Measurements from ENCODE around the gene SUSD4. TPM values are rescaled to one million over a fixed set of nuclear protein-coding genes. Genes with fewer than 3 reads are reported as not detected.

The SUSD4 gene
- total RNA-seq, 2 experiments from 2014 or later: 13.0 to 13.8 TPM

DNA sequence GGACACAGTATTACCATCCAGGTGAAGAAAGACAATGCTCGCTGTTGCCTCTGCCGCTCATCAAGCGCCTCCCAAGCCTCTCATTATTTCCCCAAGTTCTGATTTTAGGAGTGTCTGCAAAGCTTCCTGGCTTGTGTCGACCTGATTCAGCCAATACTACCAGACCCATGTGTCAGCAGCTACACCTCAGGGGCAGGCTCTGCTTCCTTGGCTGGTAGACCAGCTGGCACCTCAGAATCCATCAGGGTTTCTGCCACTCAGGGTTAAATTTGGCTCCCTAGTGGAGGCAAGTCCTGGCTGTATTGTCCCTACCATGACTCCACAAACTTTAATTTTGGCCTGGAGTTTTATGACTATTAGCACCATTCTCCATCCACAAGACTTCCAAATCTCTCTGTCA is 35.4 kb downstream of the SUSD4 start:
- Histone ChIP-seq H3K4me1 (ENCODE audit: insufficient read depth, low read length) (peaks cover 21% of the 10 kb centered on the region), H3K36me3 (ENCODE audit: insufficient read depth, low read length) (no peaks in the 10 kb centered on the region), H3K27me3 (ENCODE audit: control insufficient read depth in 1 of 2, insufficient read depth in 2 of 2, low read length in 2 of 2) (no peaks in the 10 kb centered on the region), H3K4me3 (ENCODE audit: low read length) (no peak overlapping the region), H3K27ac (ENCODE audit: low read depth in 1 of 2, low read length in 2 of 2) (no peak overlapping the region), H3K9me3 (ENCODE audit: control insufficient read depth in 1 of 2, insufficient read depth in 1 of 2, low read length in 2 of 2) (no peaks in the 10 kb centered on the region)
- CTCF ChIA-PET: no interaction called here
- DNase-seq (no peak), ATAC-seq (ENCODE audit: poor library complexity) (no peak)
- TF ChIP-seq, protein P1, sequence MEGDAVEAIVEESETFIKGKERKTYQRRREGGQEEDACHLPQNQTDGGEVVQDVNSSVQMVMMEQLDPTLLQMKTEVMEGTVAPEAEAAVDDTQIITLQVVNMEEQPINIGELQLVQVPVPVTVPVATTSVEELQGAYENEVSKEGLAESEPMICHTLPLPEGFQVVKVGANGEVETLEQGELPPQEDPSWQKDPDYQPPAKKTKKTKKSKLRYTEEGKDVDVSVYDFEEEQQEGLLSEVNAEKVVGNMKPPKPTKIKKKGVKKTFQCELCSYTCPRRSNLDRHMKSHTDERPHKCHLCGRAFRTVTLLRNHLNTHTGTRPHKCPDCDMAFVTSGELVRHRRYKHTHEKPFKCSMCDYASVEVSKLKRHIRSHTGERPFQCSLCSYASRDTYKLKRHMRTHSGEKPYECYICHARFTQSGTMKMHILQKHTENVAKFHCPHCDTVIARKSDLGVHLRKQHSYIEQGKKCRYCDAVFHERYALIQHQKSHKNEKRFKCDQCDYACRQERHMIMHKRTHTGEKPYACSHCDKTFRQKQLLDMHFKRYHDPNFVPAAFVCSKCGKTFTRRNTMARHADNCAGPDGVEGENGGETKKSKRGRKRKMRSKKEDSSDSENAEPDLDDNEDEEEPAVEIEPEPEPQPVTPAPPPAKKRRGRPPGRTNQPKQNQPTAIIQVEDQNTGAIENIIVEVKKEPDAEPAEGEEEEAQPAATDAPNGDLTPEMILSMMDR (IDR thresholded peaks at IDR 0.05): no peak
- H3K4me1 Mint-ChIP-seq (ENCODE audit: low read depth): peaks cover 29% of the 10 kb centered on the region
- intact Hi-C loops (cut with DNase I, micrococcal nuclease): no loop called here
- H3K27ac Mint-ChIP-seq: no peak overlapping the region
- no peaks in the 10 kb centered on the region for H3K27me3 Mint-ChIP-seq
- H3K36me3 Mint-ChIP-seq (ENCODE audit: low read depth): no peaks in the 10 kb centered on the region
- H3K4me3 Mint-ChIP-seq: no peak overlapping the region
- POLR2A ChIA-PET: no interaction called here
- no peaks in the 10 kb centered on the region for H3K9me3 Mint-ChIP-seq

DNA sequence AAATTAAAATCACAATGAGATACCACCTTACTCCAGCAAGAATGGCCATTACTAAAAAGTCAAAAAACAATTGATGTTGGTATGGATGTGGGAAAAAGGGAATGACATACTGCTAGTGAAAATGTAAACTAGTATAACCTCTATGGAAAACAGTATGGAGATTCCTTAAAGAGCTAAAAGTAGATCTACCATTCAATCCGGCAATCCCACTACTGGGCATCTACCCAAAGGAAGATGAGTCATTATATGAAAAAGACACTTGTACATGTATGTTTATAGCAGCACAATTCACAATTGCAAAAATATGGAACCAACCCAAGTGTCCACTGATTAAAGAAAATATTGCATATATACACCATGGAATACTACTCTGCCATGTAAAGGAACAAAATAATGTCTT is 37.2 kb downstream of the SUSD4 start:
- H3K9me3 Mint-ChIP-seq: no peaks in the 10 kb centered on the region
- intact Hi-C loops (cut with DNase I, micrococcal nuclease): no loop called here

DNA sequence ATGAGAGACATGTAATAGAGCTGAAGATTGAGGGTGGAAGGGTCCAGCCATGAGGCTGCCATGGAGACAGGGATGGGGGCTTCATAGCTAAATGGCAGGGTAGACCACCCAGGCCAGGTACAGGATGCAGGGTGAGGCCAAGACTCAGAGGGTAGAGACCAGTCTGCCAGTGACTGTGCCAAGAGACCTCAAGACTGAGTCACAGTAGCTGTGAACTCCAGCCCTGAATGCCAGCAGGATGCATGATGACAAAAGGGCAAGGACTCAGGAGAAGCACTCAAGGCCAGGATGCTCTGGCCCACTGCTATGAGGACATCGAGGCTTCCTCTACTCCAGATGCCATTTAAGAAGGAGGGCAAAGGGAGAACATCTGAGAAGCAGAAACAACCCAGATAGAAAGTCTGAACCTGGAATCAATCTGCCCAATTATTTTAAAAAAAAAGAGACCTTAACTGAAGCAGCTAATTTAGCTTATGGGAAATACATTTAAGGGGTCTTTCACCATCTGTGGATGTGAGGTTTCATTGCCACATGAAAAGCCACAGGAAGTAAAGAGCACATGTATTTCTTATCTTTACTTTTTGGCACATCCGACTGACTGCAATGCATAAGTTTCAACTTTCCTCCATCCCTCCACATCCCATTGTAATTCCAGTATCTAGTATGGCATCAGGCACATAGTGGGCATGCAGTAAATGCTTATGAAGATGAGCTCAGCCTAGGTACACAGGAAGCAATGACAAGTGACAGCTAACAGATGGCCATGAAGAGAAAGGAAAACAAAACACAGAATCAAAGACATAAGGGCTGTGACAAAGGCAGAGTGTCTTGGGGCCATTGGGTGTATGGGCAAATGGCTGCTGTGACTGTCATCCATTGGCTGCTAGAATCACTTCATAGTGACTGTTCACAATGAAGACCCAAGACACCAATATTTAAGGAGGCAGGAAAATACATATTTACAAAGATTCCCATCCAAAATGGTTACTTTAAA is 40.2 kb downstream of the SUSD4 start:
- Mint-ChIP-seq H3K4me1 (ENCODE audit: low read depth) (peaks cover 26% of the 10 kb centered on the region), H3K9me3 (peaks cover 2% of the 10 kb centered on the region), H3K27ac (peak overlapping the region; percentile 7), H3K36me3 (ENCODE audit: low read depth) (no peaks in the 10 kb centered on the region), H3K4me3 (no peak overlapping the region), H3K27me3 (no peaks in the 10 kb centered on the region)
- DNase-seq (peak in 1 of 14 experiments; percentile 13), ATAC-seq (ENCODE audit: poor library complexity) (peak; percentile 49)
- Histone ChIP-seq H3K27me3 (ENCODE audit: control insufficient read depth in 1 of 2, insufficient read depth in 2 of 2, low read length in 2 of 2) (no peaks in the 10 kb centered on the region), H3K4me1 (ENCODE audit: insufficient read depth, low read length) (peaks cover 19% of the 10 kb centered on the region), H3K36me3 (ENCODE audit: insufficient read depth, low read length) (no peaks in the 10 kb centered on the region), H3K9me3 (ENCODE audit: control insufficient read depth in 1 of 2, insufficient read depth in 1 of 2, low read length in 2 of 2) (no peaks in the 10 kb centered on the region), H3K27ac (ENCODE audit: low read depth in 1 of 2, low read length in 2 of 2) (no peak overlapping the region), H3K4me3 (ENCODE audit: low read length) (no peak overlapping the region)
- CTCF ChIA-PET: interaction anchor here (1.0 kb wide), 1 partner anchor 190 kb away, joined by 3 read pairs; no protein-coding TSS in a partner anchor
- TF ChIP-seq, protein P1 (IDR thresholded peaks at IDR 0.05): no peak
- POLR2A ChIA-PET: interaction anchor here (1.5 kb wide), 1 partner anchor 40 kb away, joined by 4 read pairs; the partner anchor contains the start of gene SUSD4
- intact Hi-C loops (cut with DNase I, micrococcal nuclease): no loop called here

More for the DNA sequence above, 37.2 kb downstream of the SUSD4 start:
- H3K4me3 ChIP-seq (ENCODE audit: low read length): no peak overlapping the region
- TF ChIP-seq, protein P1 (IDR thresholded peaks at IDR 0.05): no peak
- no peaks in the 10 kb centered on the region for H3K9me3 ChIP-seq (ENCODE audit: control insufficient read depth in 1 of 2, insufficient read depth in 1 of 2, low read length in 2 of 2)
- ATAC-seq (ENCODE audit: poor library complexity) (no peak), DNase-seq (no peak)
- H3K36me3 ChIP-seq (ENCODE audit: insufficient read depth, low read length): no peaks in the 10 kb centered on the region
- no peak overlapping the region for H3K27ac Mint-ChIP-seq
- H3K27ac ChIP-seq (ENCODE audit: low read depth in 1 of 2, low read length in 2 of 2): no peak overlapping the region
- H3K27me3 Mint-ChIP-seq: no peaks in the 10 kb centered on the region
- peaks cover 30% of the 10 kb centered on the region for H3K4me1 ChIP-seq (ENCODE audit: insufficient read depth, low read length)
- no peak overlapping the region for H3K4me3 Mint-ChIP-seq
- no peaks in the 10 kb centered on the region for H3K27me3 ChIP-seq (ENCODE audit: control insufficient read depth in 1 of 2, insufficient read depth in 2 of 2, low read length in 2 of 2)
- POLR2A ChIA-PET: no interaction called here
- H3K36me3 Mint-ChIP-seq (ENCODE audit: low read depth): no peaks in the 10 kb centered on the region
- CTCF ChIA-PET: interaction anchor here (1.6 kb wide), 1 partner anchor 10 kb away, joined by 4 read pairs; no protein-coding TSS in a partner anchor
- H3K4me1 Mint-ChIP-seq (ENCODE audit: low read depth): peaks cover 38% of the 10 kb centered on the region
